Keratinocyte (primary cell): Measurements from ENCODE around the gene ARHGAP45.

Experiments
- CTCF ChIP-seq, 3 experiments: IDR thresholded peaks in 1 of 3; conservative IDR thresholded peaks in 1 of 3; optimal IDR thresholded peaks in 1 of 3; 2 replicates in 2 of 3; 3 replicates in 1 of 3; pipeline versions ENCODE3 to v1.5.1; 2011; ENCODE audit warnings: low read length in 3 of 3, mild to moderate bottlenecking in 3 of 3, moderate library complexity in 2 of 3, control low read depth in 1 of 3, inconsistent platforms in 1 of 3; ENCODE audit not compliant: insufficient read depth in 2 of 3; ENCODE audit errors: extremely low read depth in 1 of 3
- EZH2 ChIP-seq: IDR thresholded peaks from one replicate; pipeline ENCODE4 v1.6.1; 2012; ENCODE audit warnings: inconsistent platforms, mild to moderate bottlenecking, low read length, moderate library complexity

- TF ChIP-seq CTCF (optimal IDR thresholded peaks at IDR 0.05 in 1 of 3, IDR thresholded peaks at IDR 0.05 in 1 of 3, conservative IDR thresholded peaks at IDR 0.05 in 1 of 3; ENCODE audit: extremely low read depth in 1 of 3, insufficient read depth in 2 of 3, low read length in 3 of 3) (no peak), EZH2 (no peak)
These were observed 36.8 kb downstream of the ARHGAP45 start, which contains the start of gene GPX4 for GRCh38 chr19:1103708-1104310.
